ENCODE results near the gene TBXAS1.

TBXAS1 gene

DNA sequence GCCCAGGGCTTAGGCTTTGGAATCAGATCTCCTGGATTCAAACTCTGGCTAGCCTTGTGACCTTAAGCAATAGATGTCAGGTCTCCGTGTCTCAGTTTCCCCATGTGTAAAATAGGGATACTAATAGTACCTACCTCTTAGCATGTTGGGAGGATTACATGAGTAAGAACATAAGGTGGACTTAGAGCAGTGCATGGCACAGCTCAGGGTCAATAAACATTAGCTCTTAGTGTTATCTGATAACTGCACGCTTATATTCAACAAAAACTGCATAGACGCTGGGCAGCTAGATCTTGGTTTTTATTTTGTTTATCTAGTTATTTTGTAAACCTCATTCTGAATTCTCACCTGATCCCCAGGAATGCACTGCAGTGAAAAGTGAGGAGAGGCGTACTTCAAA is 17.2 kb downstream of the TBXAS1 start:
- peaks cover 11% of the 10 kb centered on the region for H3K4me1 ChIP-seq (ENCODE audit: control insufficient read depth, insufficient read depth, low read length)
- H3K4me3 ChIP-seq (ENCODE audit: low read length) = no peak overlapping the region
- no peaks in the 10 kb centered on the region for H3K36me3 ChIP-seq (ENCODE audit: control insufficient read depth, insufficient read depth, low read length)

DNA sequence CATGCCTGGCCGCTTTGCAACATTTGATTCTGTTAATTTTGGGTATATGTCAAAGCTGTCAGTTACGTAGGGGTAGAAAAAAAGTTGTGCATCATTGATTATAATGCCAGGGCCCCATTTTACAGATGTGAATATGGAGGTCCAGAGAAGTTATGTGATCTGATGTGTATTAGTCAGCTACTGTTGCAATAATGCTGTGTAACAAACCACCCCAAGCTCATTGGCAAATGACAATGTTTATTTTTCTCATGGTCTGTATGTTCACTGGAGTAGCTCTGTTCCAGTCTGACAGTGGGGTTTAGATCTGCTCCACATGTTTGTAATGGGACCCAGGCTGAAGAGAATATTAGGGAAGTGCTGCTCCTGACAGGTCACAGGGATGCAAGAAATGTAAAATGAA is 19.2 kb downstream of the TBXAS1 start:
- H3K9ac ChIP-seq (ENCODE audit: low read length) = no peak overlapping the region
- no peaks in the 10 kb centered on the region for H3K36me3 ChIP-seq (ENCODE audit: control insufficient read depth, insufficient read depth, low read length)
- H3K4me3 ChIP-seq (ENCODE audit: low read length) = no peak overlapping the region
- no peaks in the 10 kb centered on the region for H3K9me3 ChIP-seq (ENCODE audit: control insufficient read depth, low read length)
- no peaks in the 10 kb centered on the region for H3K27me3 ChIP-seq (ENCODE audit: control insufficient read depth, insufficient read depth, low read length)
- peaks cover 26% of the 10 kb centered on the region for H3K4me1 ChIP-seq (ENCODE audit: control insufficient read depth, insufficient read depth, low read length)

More for the DNA sequence above, 17.2 kb downstream of the TBXAS1 start:
- no peaks in the 10 kb centered on the region for H3K27me3 ChIP-seq (ENCODE audit: control insufficient read depth, insufficient read depth, low read length)
- H3K9ac ChIP-seq (ENCODE audit: low read length) = no peak overlapping the region
- H3K9me3 ChIP-seq (ENCODE audit: control insufficient read depth, low read length) = no peaks in the 10 kb centered on the region

DNA sequence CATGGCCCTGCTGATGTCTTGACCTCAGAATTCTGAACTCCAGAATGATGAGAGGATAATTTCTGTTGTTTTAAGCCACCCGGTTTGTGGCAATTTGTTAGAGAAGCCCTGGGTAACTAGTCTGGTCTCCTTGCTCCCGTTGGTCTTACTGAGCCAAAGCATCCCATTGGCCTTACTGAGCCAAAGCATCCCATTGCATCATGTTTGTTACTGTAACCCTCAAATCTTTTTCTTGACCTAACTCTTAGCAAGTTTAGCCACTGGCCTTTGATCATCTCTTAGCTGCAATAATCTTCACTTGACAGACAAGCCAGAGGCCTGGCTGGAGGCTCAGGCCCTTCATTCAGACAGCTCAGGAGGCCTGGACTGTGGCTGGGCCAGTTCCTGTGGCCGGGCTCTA is 21.8 kb downstream of the TBXAS1 start:
- no peak overlapping the region for H3K9ac ChIP-seq (ENCODE audit: low read length)
- no peaks in the 10 kb centered on the region for H3K9me3 ChIP-seq (ENCODE audit: control insufficient read depth, low read length)
- H3K27me3 ChIP-seq (ENCODE audit: control insufficient read depth, insufficient read depth, low read length) = no peaks in the 10 kb centered on the region
- no peak overlapping the region for H3K4me3 ChIP-seq (ENCODE audit: low read length)
- H3K36me3 ChIP-seq (ENCODE audit: control insufficient read depth, insufficient read depth, low read length) = no peaks in the 10 kb centered on the region
- peaks cover 25% of the 10 kb centered on the region for H3K4me1 ChIP-seq (ENCODE audit: control insufficient read depth, insufficient read depth, low read length)

DNA sequence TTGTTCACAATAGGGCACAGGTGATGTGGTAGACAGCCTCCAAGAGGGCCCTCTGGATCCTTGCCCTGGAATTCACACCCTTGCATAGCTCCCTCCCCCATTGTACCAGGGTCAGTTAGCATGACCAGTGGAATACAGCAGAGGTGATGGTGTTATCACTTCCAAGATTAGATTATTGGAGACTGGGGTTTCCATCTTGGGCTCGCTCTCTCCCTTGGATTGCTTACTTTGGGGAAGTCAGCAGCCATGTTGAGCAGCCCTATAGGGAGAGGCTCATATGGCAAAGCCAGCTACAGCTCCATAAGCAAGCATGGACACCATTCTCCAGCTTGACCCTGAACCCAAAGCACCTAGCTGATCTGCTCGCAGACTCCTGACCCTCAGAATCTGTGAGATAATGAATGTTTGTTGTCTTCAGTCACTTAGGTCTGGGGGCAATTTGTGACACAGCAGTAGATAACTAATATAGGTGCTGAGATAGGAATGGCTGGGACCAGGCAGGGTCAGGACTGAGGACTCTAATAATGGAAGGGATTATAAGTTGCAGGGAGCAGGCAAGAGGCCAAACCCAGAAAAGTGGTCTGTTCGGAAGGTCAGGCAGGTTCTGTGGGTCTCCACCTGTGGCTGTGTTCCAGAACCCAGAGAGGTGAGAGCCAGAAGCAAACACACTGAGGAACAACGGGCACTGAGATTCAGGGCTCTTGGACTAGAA is 22.9 kb downstream of the TBXAS1 start:
- Histone ChIP-seq H3K9me3 (ENCODE audit: control insufficient read depth, low read length) (no peaks in the 10 kb centered on the region), H3K36me3 (ENCODE audit: control insufficient read depth, insufficient read depth, low read length) (no peaks in the 10 kb centered on the region), H3K9ac (ENCODE audit: low read length) (no peak overlapping the region), H3K4me1 (ENCODE audit: control insufficient read depth, insufficient read depth, low read length) (peaks cover 27% of the 10 kb centered on the region), H3K27me3 (ENCODE audit: control insufficient read depth, insufficient read depth, low read length) (no peaks in the 10 kb centered on the region), H3K4me3 (ENCODE audit: low read length) (no peak overlapping the region)

DNA sequence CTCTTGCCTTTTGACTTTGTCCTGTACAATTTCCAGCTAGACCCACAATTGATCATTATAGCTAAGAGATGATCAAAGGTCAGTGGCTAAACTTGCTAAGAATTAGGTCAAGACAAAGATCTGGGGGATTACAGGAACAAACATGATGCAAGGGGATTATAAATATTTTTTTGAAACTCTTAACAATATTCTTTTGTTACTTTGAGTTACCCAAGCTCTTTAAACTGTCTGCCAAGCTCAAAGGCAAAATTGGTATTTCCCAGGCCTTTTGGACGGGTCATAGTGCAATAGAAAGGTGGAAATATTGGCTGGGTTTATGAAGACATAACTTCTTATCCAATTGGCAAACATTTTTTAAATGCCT is 23.4 kb downstream of the TBXAS1 start:
- H3K4me1 ChIP-seq (ENCODE audit: control insufficient read depth, insufficient read depth, low read length) = peaks cover 27% of the 10 kb centered on the region
- no peak overlapping the region for H3K4me3 ChIP-seq (ENCODE audit: low read length)

DNA sequence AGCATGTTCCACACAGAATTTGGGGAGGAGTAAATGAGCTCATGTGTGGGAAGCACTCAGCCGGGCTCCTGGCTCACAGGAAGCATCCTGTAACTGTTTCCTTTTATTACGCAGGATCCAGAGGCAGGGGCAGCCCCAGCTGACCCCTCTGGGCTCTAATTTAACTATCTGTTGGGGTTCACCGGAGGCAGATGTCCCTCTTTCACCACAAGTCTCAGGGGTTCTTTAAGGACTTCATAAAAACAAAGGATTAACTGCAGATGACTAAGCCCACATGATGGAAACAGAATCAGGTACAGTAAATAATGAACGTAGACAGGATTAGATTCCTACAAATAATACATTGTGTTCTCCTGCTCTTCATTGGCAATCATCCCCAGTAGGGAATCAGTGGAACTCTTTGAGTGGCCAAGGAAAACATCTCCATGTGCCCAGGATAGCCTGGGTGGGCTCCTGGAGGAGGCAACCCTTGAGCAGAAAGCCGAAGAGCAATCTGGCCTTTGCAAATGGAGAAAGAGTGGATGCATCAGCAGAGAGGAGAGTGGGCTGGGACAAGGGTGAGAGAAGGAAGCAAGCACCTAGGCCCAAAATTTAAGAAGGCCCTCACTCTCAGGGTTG is 24.6 kb downstream of the TBXAS1 start:
- Histone ChIP-seq H3K9ac (ENCODE audit: low read length) (no peak overlapping the region), H3K36me3 (ENCODE audit: control insufficient read depth, insufficient read depth, low read length) (no peaks in the 10 kb centered on the region), H3K27me3 (ENCODE audit: control insufficient read depth, insufficient read depth, low read length) (no peaks in the 10 kb centered on the region), H3K4me1 (ENCODE audit: control insufficient read depth, insufficient read depth, low read length) (peaks cover 27% of the 10 kb centered on the region), H3K4me3 (ENCODE audit: low read length) (no peak overlapping the region), H3K9me3 (ENCODE audit: control insufficient read depth, low read length) (no peaks in the 10 kb centered on the region)

More for the DNA sequence above, 23.4 kb downstream of the TBXAS1 start:
- no peaks in the 10 kb centered on the region for H3K27me3 ChIP-seq (ENCODE audit: control insufficient read depth, insufficient read depth, low read length)
- H3K9me3 ChIP-seq (ENCODE audit: control insufficient read depth, low read length) = no peaks in the 10 kb centered on the region
- no peaks in the 10 kb centered on the region for H3K36me3 ChIP-seq (ENCODE audit: control insufficient read depth, insufficient read depth, low read length)
- no peak overlapping the region for H3K9ac ChIP-seq (ENCODE audit: low read length)

DNA sequence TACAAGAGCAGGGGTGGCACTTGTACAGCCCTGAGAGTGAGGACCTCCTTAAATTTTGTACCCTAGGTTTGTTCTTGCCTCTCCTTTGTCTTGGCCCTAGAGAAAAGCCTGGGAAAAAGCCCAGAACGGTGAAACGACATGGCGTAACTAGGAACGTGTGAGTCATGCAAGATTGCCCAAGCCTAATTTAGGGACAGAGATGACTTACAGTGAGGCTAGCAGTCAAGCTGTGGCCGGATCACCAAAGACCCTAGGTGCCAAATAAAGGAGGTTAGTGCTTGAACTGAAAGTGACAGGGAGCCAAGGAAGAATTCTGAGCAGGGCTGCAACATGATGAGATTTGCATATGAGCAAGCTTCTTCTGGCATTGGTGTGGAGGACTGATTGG is 25.1 kb downstream of the TBXAS1 start:
- Histone ChIP-seq H3K27me3 (ENCODE audit: control insufficient read depth, insufficient read depth, low read length) (no peaks in the 10 kb centered on the region), H3K4me3 (ENCODE audit: low read length) (no peak overlapping the region), H3K9me3 (ENCODE audit: control insufficient read depth, low read length) (no peaks in the 10 kb centered on the region)

DNA sequence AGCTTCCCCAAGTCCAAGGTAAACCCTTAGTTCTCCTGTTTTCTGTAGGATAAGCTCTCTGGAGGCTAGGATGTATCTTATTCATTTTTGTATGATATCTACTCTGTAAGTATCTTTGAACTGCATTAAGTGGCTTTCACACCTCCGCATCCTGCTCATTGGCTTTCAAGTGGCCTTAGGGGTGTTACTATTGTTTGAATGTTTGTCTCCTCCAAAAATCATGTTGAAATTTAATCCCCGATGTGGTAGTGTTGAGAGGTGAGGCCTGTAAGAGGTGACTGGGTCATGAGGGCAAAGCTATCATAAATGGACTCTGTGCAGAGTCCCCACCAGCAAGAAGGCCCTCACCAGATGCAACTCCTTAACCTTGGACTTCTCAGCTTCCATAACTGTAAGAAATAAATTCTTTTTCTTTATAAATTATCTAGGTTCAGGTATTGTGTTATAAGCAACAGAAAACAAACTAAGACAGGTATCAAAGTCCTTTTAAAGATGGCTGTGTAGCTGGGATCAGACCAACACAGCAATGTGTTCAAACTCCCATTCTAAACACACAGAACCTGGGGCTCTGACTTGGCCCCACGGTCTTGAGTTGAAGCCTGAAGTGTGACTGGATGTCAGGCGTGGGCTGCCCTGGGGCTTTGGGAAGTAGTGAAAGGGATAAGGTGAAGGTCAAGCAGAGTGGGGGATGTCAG is 25.9 kb downstream of the TBXAS1 start:
- Histone ChIP-seq H3K9me3 (ENCODE audit: control insufficient read depth, low read length) (no peaks in the 10 kb centered on the region), H3K4me3 (ENCODE audit: low read length) (no peak overlapping the region), H3K36me3 (ENCODE audit: control insufficient read depth, insufficient read depth, low read length) (no peaks in the 10 kb centered on the region), H3K4me1 (ENCODE audit: control insufficient read depth, insufficient read depth, low read length) (peaks cover 27% of the 10 kb centered on the region), H3K27me3 (ENCODE audit: control insufficient read depth, insufficient read depth, low read length) (no peaks in the 10 kb centered on the region), H3K9ac (ENCODE audit: low read length) (peak overlapping the region; percentile 36)

More for the DNA sequence above, 25.1 kb downstream of the TBXAS1 start:
- Histone ChIP-seq H3K9ac (ENCODE audit: low read length) (no peak overlapping the region), H3K36me3 (ENCODE audit: control insufficient read depth, insufficient read depth, low read length) (no peaks in the 10 kb centered on the region), H3K4me1 (ENCODE audit: control insufficient read depth, insufficient read depth, low read length) (peaks cover 27% of the 10 kb centered on the region)

DNA sequence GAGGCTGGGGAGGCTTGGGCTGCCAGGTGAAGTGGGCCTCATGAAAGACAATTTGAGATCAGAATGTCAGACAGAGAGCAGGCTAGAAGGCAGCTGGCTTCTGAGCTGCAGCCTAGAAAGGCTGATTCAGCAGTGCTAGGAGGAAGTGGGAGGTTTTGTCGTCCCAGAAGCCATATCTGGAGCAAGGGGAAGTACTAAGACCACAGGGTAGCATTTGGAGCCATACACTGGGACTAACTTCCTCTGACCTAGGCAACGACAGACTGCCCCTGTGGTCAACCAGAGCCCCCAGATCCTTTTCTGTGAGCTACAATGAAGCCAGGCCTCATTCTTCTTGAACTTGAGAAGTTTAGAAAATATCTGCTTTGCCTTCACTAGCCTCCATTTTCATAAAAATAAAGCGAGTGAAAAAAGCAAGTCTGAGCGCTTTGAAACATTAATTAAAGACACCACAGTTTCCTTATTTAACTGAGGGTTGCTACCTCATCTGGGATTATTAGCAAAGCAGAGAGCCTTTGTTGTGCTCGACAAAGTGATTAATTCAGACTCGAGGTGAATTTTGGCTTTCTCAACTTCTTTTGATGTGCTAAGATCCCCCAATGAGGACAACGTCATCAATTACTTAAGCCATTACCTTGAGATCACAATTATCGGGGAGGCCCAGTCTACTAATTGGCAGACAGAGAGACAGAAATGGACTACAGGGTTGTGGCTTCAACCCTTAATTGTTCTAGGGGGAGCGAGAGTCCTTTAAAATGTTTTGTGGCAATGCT is 26.6 kb downstream of the TBXAS1 start:
- Histone ChIP-seq H3K27me3 (ENCODE audit: control insufficient read depth, insufficient read depth, low read length) (no peaks in the 10 kb centered on the region), H3K4me1 (ENCODE audit: control insufficient read depth, insufficient read depth, low read length) (peaks cover 27% of the 10 kb centered on the region), H3K36me3 (ENCODE audit: control insufficient read depth, insufficient read depth, low read length) (no peaks in the 10 kb centered on the region), H3K9ac (ENCODE audit: low read length) (peak overlapping the region; percentile 36), H3K4me3 (ENCODE audit: low read length) (no peak overlapping the region), H3K9me3 (ENCODE audit: control insufficient read depth, low read length) (no peaks in the 10 kb centered on the region)

DNA sequence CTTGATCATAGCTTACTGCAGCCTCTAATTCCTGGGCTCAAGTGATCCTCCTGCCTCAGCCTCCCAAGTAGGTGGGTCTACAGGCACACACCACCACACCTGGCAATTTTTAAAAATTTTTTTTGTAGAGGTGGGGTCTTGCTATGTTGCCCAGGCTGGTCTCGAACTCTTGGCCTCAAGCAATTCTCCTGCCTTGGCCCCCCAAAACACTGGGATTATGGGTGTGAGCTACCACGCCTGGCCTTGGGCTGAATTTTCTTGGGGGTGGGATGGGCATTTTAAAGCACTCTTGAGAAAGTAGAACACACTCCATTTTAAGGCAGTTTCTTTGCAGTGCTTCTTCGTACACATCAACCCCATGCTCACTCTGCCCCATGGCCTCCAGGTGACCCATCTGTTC is 28.7 kb downstream of the TBXAS1 start:
- Histone ChIP-seq H3K27me3 (ENCODE audit: control insufficient read depth, insufficient read depth, low read length) (no peaks in the 10 kb centered on the region), H3K9me3 (ENCODE audit: control insufficient read depth, low read length) (no peaks in the 10 kb centered on the region), H3K36me3 (ENCODE audit: control insufficient read depth, insufficient read depth, low read length) (no peaks in the 10 kb centered on the region), H3K4me1 (ENCODE audit: control insufficient read depth, insufficient read depth, low read length) (peaks cover 16% of the 10 kb centered on the region), H3K4me3 (ENCODE audit: low read length) (no peak overlapping the region), H3K9ac (ENCODE audit: low read length) (no peak overlapping the region)

DNA sequence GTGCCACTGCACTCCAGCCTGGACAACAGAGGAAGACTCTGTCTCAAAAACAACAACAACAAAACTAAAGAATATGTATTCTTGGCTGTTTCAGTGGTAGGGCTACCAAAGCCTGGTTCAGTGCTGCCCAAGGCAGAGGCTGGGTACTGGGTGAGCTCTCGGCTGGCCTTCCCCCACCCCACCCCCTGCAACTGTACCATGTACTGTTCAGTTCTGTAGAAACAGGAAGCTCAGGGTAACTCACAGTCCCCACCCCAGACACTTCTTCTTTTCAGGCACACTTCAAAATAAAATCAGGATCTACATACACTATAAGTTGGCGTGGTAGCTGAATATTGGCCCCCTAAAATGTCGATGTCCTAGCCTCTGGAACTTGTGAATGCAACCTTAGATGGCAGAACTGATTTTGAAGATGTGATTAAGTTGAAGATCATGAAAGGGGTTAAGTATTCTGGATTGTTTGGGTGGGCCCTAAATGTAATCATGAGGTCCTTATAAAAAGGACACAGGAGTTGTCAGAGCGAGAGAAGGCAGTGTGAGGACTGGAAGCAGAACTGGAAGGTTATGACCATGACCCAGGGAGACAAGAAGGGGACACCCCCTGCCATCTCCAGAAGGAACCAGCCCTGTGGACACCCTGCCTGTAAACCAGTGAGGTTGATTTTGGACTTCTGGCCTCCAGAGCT is 31.2 kb downstream of the TBXAS1 start:
- Histone ChIP-seq H3K27me3 (ENCODE audit: control insufficient read depth, insufficient read depth, low read length) (no peaks in the 10 kb centered on the region), H3K4me1 (ENCODE audit: control insufficient read depth, insufficient read depth, low read length) (peaks cover 8% of the 10 kb centered on the region), H3K36me3 (ENCODE audit: control insufficient read depth, insufficient read depth, low read length) (no peaks in the 10 kb centered on the region), H3K9ac (ENCODE audit: low read length) (no peak overlapping the region), H3K9me3 (ENCODE audit: control insufficient read depth, low read length) (no peaks in the 10 kb centered on the region), H3K4me3 (ENCODE audit: low read length) (no peak overlapping the region)

Data from mucosa of stomach (tissue), 1 donor.